ENCODE measurements around the gene CYGB. TPM values are rescaled to one million over a fixed set of nuclear protein-coding genes. Genes with fewer than 3 reads are reported as not detected.

Gene CYGB
- total and polyA plus RNA-seq, 2 of the 13 experiments (the other 11 are each of a cell fraction or from before 2014, with no cell fraction given) = 18.9 to 27.1 TPM

GRCh38 chr17:76557368-76558197 is 20.1 kb upstream of the CYGB start (continued):
- TF ChIP-seq TAF15 (IDR thresholded peaks at IDR 0.05; ENCODE audit: low read depth, low read length, poor library complexity, severe bottlenecking) (no peak), GFI1 (CRISPR knock-in tag; IDR thresholded peaks at IDR 0.05; ENCODE audit: borderline replicate concordance) (peak; percentile 49; the same call in 1 of the 2 replicates), KLF13 (CRISPR knock-in tag; IDR thresholded peaks at IDR 0.05) (no peak; the same call in 1 of the 2 replicates), JUN (CRISPR knock-in tag; IDR thresholded peaks at IDR 0.05) (peak; percentile 65), ZNF609 (CRISPR knock-in tag; IDR thresholded peaks at IDR 0.05; ENCODE audit: borderline replicate concordance) (peak; percentile 46), PCBP2 (optimal IDR thresholded peaks at IDR 0.05; ENCODE audit: low read depth, low read length, poor library complexity, severe bottlenecking) (peak; percentile 54), ZBTB14 (CRISPR knock-in tag; IDR thresholded peaks at IDR 0.05) (no peak), ZNF350 (CRISPR knock-in tag; IDR thresholded peaks at IDR 0.05; ENCODE audit: borderline replicate concordance, low read depth) (peak; percentile 99), PREB (CRISPR knock-in tag; IDR thresholded peaks at IDR 0.05) (no peak), RCOR2 (CRISPR knock-in tag; IDR thresholded peaks at IDR 0.05) (0 out of 2 replicates have a peak, but pooled peaks have one; percentile 32)
- TF ChIP-seq, protein P1, sequence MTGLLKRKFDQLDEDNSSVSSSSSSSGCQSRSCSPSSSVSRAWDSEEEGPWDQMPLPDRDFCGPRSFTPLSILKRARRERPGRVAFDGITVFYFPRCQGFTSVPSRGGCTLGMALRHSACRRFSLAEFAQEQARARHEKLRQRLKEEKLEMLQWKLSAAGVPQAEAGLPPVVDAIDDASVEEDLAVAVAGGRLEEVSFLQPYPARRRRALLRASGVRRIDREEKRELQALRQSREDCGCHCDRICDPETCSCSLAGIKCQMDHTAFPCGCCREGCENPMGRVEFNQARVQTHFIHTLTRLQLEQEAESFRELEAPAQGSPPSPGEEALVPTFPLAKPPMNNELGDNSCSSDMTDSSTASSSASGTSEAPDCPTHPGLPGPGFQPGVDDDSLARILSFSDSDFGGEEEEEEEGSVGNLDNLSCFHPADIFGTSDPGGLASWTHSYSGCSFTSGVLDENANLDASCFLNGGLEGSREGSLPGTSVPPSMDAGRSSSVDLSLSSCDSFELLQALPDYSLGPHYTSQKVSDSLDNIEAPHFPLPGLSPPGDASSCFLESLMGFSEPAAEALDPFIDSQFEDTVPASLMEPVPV (CRISPR knock-in tag; IDR thresholded peaks at IDR 0.05) = peak; percentile 88
- TF ChIP-seq, protein P2, sequence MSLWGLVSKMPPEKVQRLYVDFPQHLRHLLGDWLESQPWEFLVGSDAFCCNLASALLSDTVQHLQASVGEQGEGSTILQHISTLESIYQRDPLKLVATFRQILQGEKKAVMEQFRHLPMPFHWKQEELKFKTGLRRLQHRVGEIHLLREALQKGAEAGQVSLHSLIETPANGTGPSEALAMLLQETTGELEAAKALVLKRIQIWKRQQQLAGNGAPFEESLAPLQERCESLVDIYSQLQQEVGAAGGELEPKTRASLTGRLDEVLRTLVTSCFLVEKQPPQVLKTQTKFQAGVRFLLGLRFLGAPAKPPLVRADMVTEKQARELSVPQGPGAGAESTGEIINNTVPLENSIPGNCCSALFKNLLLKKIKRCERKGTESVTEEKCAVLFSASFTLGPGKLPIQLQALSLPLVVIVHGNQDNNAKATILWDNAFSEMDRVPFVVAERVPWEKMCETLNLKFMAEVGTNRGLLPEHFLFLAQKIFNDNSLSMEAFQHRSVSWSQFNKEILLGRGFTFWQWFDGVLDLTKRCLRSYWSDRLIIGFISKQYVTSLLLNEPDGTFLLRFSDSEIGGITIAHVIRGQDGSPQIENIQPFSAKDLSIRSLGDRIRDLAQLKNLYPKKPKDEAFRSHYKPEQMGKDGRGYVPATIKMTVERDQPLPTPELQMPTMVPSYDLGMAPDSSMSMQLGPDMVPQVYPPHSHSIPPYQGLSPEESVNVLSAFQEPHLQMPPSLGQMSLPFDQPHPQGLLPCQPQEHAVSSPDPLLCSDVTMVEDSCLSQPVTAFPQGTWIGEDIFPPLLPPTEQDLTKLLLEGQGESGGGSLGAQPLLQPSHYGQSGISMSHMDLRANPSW (CRISPR knock-in tag; IDR thresholded peaks at IDR 0.05; ENCODE audit: borderline replicate concordance) = peak; percentile 72; the same call in 1 of the 2 replicates
- TF ChIP-seq, protein P3, sequence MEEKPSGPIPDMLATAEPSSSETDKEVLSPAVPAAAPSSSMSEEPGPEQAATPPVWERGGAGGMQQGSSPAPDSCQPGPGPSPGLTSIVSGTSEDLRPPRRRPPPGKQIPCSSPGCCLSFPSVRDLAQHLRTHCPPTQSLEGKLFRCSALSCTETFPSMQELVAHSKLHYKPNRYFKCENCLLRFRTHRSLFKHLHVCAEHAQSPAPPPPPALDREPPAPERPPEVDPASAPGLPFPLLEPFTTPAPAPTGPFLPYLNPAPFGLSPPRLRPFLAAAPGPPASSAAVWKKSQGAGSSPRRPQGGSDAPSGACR (CRISPR knock-in tag; IDR thresholded peaks at IDR 0.05) = peak; percentile 38; the same call in 1 of the 2 replicates
